ENCODE results near the gene PRKX.

The PRKX gene

GRCh38 chrX:3585719-3586118 is 127.7 kb downstream of the PRKX start:
- ChIA-PET POLR2A (ENCODE audit: low non-redundant PET) (no interaction called here), CTCF (no interaction called here)
- TF ChIP-seq, protein P1, sequence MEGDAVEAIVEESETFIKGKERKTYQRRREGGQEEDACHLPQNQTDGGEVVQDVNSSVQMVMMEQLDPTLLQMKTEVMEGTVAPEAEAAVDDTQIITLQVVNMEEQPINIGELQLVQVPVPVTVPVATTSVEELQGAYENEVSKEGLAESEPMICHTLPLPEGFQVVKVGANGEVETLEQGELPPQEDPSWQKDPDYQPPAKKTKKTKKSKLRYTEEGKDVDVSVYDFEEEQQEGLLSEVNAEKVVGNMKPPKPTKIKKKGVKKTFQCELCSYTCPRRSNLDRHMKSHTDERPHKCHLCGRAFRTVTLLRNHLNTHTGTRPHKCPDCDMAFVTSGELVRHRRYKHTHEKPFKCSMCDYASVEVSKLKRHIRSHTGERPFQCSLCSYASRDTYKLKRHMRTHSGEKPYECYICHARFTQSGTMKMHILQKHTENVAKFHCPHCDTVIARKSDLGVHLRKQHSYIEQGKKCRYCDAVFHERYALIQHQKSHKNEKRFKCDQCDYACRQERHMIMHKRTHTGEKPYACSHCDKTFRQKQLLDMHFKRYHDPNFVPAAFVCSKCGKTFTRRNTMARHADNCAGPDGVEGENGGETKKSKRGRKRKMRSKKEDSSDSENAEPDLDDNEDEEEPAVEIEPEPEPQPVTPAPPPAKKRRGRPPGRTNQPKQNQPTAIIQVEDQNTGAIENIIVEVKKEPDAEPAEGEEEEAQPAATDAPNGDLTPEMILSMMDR (conservative IDR thresholded peaks at IDR 0.05; ENCODE audit: low read depth): no peak
- no peak for DNase-seq (ENCODE audit: low spot score)
- H3K27ac ChIP-seq: no peak overlapping the region

- ChIA-PET CTCF (interaction anchor here (0.6 kb wide), 1 partner anchor 152 kb away, joined by 3 read pairs; no protein-coding TSS in a partner anchor), POLR2A (ENCODE audit: low non-redundant PET) (no interaction called here)
- no peak for DNase-seq (ENCODE audit: low spot score)
- TF ChIP-seq, protein P1 (conservative IDR thresholded peaks at IDR 0.05; ENCODE audit: low read depth): no peak
- H3K27ac ChIP-seq: no peak overlapping the region
Measured at GRCh38 chrX:3584415-3584996, 128.9 kb downstream of the PRKX start.

- DNase-seq (ENCODE audit: low spot score): no peak
- POLR2A ChIA-PET (ENCODE audit: low non-redundant PET): no interaction called here
- TF ChIP-seq, protein P1 (conservative IDR thresholded peaks at IDR 0.05; ENCODE audit: low read depth): no peak
- CTCF ChIA-PET: no interaction called here
- H3K27ac ChIP-seq: no peak overlapping the region
Measured at GRCh38 chrX:3582451-3582850, 131.0 kb downstream of the PRKX start.

- DNase-seq (ENCODE audit: low spot score): no peak
- ChIA-PET POLR2A (ENCODE audit: low non-redundant PET) (no interaction called here), CTCF (no interaction called here)
- H3K27ac ChIP-seq: no peak overlapping the region
- TF ChIP-seq, protein P1 (conservative IDR thresholded peaks at IDR 0.05; ENCODE audit: low read depth): no peak
Measured at GRCh38 chrX:3581609-3582108, 131.8 kb downstream of the PRKX start.

GRCh38 chrX:3577551-3577950 is 135.9 kb downstream of the PRKX start:
- H3K27ac ChIP-seq: no peak overlapping the region
- POLR2A ChIA-PET (ENCODE audit: low non-redundant PET): no interaction called here
- no peak for DNase-seq (ENCODE audit: low spot score)
- CTCF ChIA-PET: no interaction called here
- TF ChIP-seq, protein P1 (conservative IDR thresholded peaks at IDR 0.05; ENCODE audit: low read depth): no peak

GRCh38 chrX:3576886-3577501 is 136.5 kb downstream of the PRKX start:
- CTCF ChIA-PET: no interaction called here
- H3K27ac ChIP-seq: no peak overlapping the region
- POLR2A ChIA-PET (ENCODE audit: low non-redundant PET): no interaction called here
- no peak for DNase-seq (ENCODE audit: low spot score)
- TF ChIP-seq, protein P1 (conservative IDR thresholded peaks at IDR 0.05; ENCODE audit: low read depth): no peak

All from RWPE1 (cell line).